ENCODE data around the gene GNAQ. TPM values are rescaled to one million over a fixed set of nuclear protein-coding genes. Genes with fewer than 3 reads are reported as not detected.

The GNAQ gene
- polyA plus RNA-seq (2011; rRNA removed) (53.7 and 60.0 TPM in 2 replicates), polyA plus RNA-seq (2017; fragmentation: RNase III; extraction: RNeasy Plus Mini Kit Qiagen cat#74134 plus additional on column Dnase treatment) (17.1 to 18.2 TPM (median 17.9 TPM) in 3 replicates), polyA minus RNA-seq (2011; rRNA and poly(A)+ RNA removed) (45.7 and 46.6 TPM in 2 replicates)
- polyA plus RNA-seq (2012; cell fraction: cytosol; rRNA removed): 6.8 and 8.2 TPM in 2 replicates
- 3.3 and 5.8 TPM in 2 replicates for polyA plus RNA-seq (2012; cell fraction: nucleus; rRNA removed)

DNA sequence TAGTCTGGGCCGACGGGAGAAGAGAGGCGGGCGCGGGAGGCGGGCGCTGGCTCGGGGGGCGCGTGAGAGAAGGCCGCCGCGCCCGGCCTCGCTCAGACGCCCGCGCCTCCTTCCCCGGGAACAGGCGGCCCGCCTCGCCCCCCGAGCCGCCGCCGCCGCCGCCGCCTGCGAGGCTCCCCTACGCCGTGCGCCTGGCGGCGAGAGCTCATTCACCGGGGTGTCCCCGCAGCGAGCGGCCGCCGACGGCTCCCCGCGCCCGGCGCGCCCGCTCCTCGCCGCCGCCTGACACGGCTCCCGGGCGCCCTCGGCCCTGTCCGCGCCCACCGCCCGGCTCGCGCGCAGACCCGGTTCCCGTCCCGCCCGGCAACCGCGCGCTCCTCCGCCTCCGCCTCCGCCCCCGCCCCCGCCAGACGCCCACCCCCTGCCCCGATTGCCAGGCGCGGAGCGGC is at the start of gene GNAQ:
GNAQ (minus strand) TSS at position 368 of the 449 bp plus-strand sequence. CDS start 576 bp downstream, outside the sequence.
- TF ChIP-seq, protein P1, sequence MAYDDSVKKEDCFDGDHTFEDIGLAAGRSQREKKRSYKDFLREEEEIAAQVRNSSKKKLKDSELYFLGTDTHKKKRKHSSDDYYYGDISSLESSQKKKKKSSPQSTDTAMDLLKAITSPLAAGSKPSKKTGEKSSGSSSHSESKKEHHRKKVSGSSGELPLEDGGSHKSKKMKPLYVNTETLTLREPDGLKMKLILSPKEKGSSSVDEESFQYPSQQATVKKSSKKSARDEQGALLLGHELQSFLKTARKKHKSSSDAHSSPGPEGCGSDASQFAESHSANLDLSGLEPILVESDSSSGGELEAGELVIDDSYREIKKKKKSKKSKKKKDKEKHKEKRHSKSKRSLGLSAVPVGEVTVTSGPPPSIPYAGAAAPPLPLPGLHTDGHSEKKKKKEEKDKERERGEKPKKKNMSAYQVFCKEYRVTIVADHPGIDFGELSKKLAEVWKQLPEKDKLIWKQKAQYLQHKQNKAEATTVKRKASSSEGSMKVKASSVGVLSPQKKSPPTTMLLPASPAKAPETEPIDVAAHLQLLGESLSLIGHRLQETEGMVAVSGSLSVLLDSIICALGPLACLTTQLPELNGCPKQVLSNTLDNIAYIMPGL (CRISPR knock-in tag; IDR thresholded peaks at IDR 0.05; ENCODE audit: borderline replicate concordance): no peak
- no peak for TF ChIP-seq EP300 (IDR thresholded peaks at IDR 0.05)
- TF ChIP-seq JUN (IDR thresholded peaks at IDR 0.05): no peak; a peak in 1 of 5 replicates
- TF ChIP-seq, protein P2, sequence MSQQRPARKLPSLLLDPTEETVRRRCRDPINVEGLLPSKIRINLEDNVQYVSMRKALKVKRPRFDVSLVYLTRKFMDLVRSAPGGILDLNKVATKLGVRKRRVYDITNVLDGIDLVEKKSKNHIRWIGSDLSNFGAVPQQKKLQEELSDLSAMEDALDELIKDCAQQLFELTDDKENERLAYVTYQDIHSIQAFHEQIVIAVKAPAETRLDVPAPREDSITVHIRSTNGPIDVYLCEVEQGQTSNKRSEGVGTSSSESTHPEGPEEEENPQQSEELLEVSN (IDR thresholded peaks at IDR 0.05; ENCODE audit: borderline replicate concordance, low read depth): no peak
- no peak for TF ChIP-seq CHD2 (IDR thresholded peaks at IDR 0.05; ENCODE audit: low read length, partially characterized antibody)
- TF ChIP-seq, protein P3, sequence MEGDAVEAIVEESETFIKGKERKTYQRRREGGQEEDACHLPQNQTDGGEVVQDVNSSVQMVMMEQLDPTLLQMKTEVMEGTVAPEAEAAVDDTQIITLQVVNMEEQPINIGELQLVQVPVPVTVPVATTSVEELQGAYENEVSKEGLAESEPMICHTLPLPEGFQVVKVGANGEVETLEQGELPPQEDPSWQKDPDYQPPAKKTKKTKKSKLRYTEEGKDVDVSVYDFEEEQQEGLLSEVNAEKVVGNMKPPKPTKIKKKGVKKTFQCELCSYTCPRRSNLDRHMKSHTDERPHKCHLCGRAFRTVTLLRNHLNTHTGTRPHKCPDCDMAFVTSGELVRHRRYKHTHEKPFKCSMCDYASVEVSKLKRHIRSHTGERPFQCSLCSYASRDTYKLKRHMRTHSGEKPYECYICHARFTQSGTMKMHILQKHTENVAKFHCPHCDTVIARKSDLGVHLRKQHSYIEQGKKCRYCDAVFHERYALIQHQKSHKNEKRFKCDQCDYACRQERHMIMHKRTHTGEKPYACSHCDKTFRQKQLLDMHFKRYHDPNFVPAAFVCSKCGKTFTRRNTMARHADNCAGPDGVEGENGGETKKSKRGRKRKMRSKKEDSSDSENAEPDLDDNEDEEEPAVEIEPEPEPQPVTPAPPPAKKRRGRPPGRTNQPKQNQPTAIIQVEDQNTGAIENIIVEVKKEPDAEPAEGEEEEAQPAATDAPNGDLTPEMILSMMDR (IDR thresholded peaks at IDR 0.05): no peak
- TF ChIP-seq TFCP2L1 (CRISPR knock-in tag; IDR thresholded peaks at IDR 0.05): no peak
- no peak for TF ChIP-seq MYC (IDR thresholded peaks at IDR 0.05; ENCODE audit: borderline replicate concordance, low read length)
- TF ChIP-seq SMC3 (IDR thresholded peaks at IDR 0.05): no peak
- no peak for TF ChIP-seq ZNF302 (CRISPR knock-in tag; IDR thresholded peaks at IDR 0.05)
- no peak for TF ChIP-seq JUNB (IDR thresholded peaks at IDR 0.05)
- TF ChIP-seq ESRRA (IDR thresholded peaks at IDR 0.05; ENCODE audit: borderline replicate concordance, low read length): no peak
- ATAC-seq: peak in 1 of 2 experiments; percentile 50; a peak in 4 of 6 replicates
- H3K4me3 ChIP-seq: peak within 1 kb of the TSS; percentile 66
- ChIA-PET POLR2A (interaction anchor here (1.0 to 1.9 kb wide), 2 partner anchors 8 to 192 kb away, joined by 4 to 6 read pairs; no protein-coding TSS in a partner anchor), CTCF (interaction anchor here (1.0 to 1.2 kb wide), 2 partner anchors 40 to 184 kb away, joined by 3 to 4 read pairs; no protein-coding TSS in a partner anchor)
- H3K4me2 ChIP-seq: peak within 1 kb of the TSS; percentile 91
- peak in 1 of 2 experiments; percentile 17 for DNase-seq (ENCODE audit: low read depth in 1 of 2, low spot score in 1 of 2)
- no peak for FAIRE-seq
- peak within 1 kb of the TSS; percentile 91 to 97 for H3K27ac ChIP-seq
- H3K9me3 ChIP-seq: no peaks in the 10 kb centered on the region
- no CpG with 5 or more reads among the region's 79 CpGs for WGBS (ENCODE audit: missing lambda C conversion rate)
- H3K4me1 ChIP-seq: peaks cover 48% of the 10 kb centered on the region

DNA sequence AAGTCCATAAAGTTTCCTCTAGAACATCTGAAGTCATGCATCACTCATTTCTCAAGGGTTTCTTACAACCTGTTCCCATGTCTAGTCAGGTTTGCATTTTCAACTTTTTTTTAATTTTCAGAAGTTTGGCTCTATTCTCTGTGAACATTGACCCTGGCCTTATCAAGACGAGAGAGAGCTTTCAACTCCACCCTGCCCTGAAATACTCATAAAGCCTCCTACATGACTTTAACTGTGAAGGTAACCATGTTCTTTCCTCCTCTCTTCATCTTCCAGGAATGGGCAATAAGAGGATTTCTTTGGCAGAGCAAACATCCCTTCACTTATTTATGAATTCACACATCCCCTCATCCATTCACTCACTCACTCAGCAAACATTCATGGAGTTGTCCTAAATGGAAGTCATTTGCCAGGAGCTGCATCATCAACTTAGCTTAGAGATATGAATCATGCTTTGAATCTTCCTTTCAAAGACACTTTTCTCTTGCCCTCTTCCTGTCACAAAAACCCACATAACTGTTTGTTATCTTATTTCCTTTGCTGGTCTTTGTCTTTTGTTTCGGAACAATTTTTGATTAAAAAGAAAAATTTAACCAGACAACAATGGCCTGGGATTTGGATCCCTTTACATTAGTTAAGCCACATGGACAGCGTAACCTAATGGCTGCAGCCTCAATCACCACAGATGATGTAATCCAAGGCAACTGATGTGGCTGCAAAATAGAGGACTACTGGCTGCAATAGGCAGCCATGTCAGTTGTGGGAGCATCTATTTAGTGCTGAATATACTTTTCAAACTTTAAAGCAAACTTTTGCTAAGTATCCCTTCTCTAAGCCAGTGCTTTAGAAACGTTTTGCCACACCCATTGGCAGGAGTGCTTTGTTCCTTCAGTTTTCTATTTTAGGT is 43.0 kb upstream of the GNAQ start:
- FAIRE-seq: no peak
- H3K4me1 ChIP-seq: no peaks in the 10 kb centered on the region
- no peak overlapping the region for H3K27ac ChIP-seq
- ChIA-PET POLR2A (no interaction called here), CTCF (interaction anchor here (1.1 kb wide), 1 partner anchor 17 kb away, joined by 3 read pairs; no protein-coding TSS in a partner anchor)
- H3K4me3 ChIP-seq: no peak overlapping the region
- 23% methylated on average over 4 of the region's 4 CpGs for WGBS (ENCODE audit: missing lambda C conversion rate)
- DNase-seq (ENCODE audit: low read depth in 1 of 2, low spot score in 1 of 2): no peak
- H3K9me3 ChIP-seq: peaks cover 3% of the 10 kb centered on the region; the same call in 1 of the 3 replicates
- H3K4me2 ChIP-seq: no peak overlapping the region
- TF ChIP-seq, protein P2 (IDR thresholded peaks at IDR 0.05; ENCODE audit: borderline replicate concordance, low read depth): no peak
- TF ChIP-seq NR3C1 (IDR thresholded peaks at IDR 0.05) (no peak), NPAS2 (CRISPR knock-in tag; IDR thresholded peaks at IDR 0.05; ENCODE audit: borderline replicate concordance) (no peak), TP53 (CRISPR knock-in tag; IDR thresholded peaks at IDR 0.05) (no peak), CHD2 (IDR thresholded peaks at IDR 0.05; ENCODE audit: low read length, partially characterized antibody) (no peak), RAD21 (conservative IDR thresholded peaks at IDR 0.05 in 1 of 2, IDR thresholded peaks at IDR 0.05 in 1 of 2) (no peak), ZC3H11A (IDR thresholded peaks at IDR 0.05) (no peak), HOXA7 (CRISPR knock-in tag; IDR thresholded peaks at IDR 0.05) (no peak)
- no peak for ATAC-seq
